HG03108 (cell line): ENCODE measurements around the gene CSRP1.

ENCODE experiments used
- ATAC-seq: cut with Tn5 transposase; IDR thresholded peaks from one replicate; pipeline ENCODE4 v1.9.1; 2021; ENCODE audit warnings: moderate library complexity; ENCODE audit not compliant: unreplicated experiment

CSRP1 gene

DNA sequence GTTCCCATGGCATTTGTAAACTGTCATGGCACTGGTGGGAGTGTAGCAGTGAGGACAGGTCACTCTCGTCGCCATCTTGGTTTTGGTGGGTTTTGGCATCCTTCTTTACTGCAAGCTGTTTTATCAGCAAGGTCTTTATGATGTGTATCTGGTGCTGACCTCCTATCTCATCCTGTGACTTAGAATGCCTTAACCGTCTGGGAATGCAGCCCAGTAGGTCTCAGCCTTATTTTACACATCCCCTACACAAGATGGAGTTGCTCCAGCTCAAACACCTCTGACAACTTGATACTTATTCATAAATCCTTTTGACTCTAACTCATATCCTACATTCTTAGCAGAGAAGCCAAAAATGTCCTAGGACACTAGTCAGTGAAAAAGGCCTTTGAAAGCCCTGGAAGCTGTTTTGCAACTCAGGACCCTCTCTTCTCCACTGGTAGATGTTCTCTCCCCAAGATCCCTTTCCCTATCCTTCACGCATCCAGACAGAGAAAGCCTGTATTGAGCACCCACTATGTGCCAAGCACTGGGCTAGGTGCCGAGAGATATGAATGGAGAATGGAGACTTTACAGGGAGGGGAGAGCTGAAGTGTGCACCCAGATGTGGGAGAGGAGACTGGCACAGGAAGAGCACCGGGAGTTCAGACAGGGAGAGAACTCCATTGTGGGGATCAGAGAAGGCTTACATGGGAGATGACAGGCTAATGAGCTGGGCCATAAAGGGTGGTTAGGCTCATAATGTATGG is 6.7 kb upstream of the CSRP1 start:
- no peak for ATAC-seq

- ATAC-seq: peak; percentile 36
Observed at GRCh38 chr1:201511941-201512539, 5.1 kb upstream of the CSRP1 start.

GRCh38 chr1:201511396-201511940 is 4.5 kb upstream of the CSRP1 start:
- no peak for ATAC-seq

GRCh38 chr1:201510734-201511133 is 3.8 kb upstream of the CSRP1 start:
- no peak for ATAC-seq

DNA sequence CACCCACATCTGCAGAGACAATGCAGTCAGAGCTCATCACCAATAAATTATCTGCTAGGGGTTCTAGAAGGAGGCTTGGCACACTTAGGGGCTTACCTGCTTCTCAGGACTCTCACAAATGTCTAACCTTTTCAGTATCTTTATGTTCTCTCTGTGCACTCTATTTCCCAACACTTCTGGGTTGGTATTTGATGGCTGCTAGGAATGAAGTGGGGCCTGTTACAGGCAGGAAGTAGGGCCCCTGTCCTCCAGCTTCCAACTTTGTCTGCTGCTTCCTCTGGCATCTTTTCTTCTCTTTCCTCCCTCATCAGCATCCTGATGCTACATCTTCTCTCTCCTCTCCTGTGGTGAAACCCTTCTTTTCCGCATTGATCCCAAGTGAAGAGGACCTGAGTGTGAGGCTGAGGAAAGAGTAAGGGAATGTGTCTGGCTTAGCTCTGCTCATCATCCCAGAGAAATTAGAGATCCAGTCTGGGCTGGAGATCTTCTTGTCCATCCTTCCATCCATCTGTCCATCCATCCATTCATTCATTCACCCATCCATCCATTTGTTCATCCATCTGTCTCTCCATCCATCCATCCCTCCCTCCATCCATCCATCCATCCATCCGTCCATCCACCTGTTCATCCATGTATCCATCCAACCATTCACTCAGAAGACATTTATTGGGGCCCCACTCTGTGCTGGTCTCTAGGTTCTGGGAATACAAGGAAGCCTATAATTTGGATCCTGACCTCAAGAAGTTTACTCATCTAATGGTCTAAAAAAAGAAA is 2.9 kb upstream of the CSRP1 start:
- no peak for ATAC-seq

- no peak for ATAC-seq
Observed at GRCh38 chr1:201508809-201509208, 1.9 kb upstream of the CSRP1 start.

- no peak for ATAC-seq
Observed at GRCh38 chr1:201507360-201507675, 395 bp upstream of the CSRP1 start.

GRCh38 chr1:201506092-201506491 is 831 bp downstream of the CSRP1 start:
- ATAC-seq: no peak

DNA sequence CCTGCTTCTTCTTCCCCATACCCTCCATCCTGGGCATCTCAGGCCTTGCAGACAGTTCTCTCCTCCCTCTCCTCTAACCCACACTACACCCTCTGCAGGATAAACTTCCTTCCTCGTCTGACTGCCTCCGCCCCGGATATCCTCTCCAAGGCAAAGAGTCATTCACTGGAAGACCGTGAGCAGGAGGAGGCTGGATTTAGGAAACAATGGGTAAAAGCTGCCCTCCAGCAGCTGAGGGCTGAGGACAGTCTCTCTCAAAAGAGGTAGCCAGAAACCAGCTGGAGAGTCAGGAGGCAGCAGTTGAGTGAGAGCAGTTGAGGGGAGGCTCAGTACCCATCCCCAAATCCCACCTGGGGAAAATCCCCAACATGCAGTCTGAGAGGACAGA is 1.4 kb downstream of the CSRP1 start:
- no peak for ATAC-seq

- no peak for ATAC-seq
Observed at GRCh38 chr1:201504799-201505502, 2.0 kb downstream of the CSRP1 start.

GRCh38 chr1:201504179-201504631 is 2.7 kb downstream of the CSRP1 start:
- ATAC-seq: no peak

- ATAC-seq: no peak
Observed at GRCh38 chr1:201503397-201504176, 3.3 kb downstream of the CSRP1 start.

- ATAC-seq: no peak
Observed at GRCh38 chr1:201502511-201502857, 4.4 kb downstream of the CSRP1 start.

- no peak for ATAC-seq
Observed at GRCh38 chr1:201501812-201502510, 5.0 kb downstream of the CSRP1 start.

DNA sequence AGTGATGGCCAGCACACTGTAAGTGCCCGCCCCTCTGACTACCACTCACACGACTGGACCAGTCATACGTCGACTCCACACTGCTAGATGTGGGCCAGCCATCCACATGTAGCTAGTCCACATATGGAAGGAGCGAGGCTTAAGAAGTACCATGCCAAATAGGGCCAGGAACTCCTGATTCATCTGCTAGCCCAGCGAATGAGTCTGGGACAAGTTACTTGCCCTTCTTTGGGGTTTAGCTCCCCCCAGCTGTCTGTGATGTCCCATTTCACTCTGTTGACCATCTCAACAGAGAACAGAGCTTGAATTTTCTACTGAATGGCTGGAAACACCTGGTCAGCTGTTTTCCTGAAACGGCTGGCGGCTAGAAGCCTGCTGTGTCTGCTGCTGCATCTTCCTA is 5.8 kb downstream of the CSRP1 start:
- ATAC-seq: no peak

DNA sequence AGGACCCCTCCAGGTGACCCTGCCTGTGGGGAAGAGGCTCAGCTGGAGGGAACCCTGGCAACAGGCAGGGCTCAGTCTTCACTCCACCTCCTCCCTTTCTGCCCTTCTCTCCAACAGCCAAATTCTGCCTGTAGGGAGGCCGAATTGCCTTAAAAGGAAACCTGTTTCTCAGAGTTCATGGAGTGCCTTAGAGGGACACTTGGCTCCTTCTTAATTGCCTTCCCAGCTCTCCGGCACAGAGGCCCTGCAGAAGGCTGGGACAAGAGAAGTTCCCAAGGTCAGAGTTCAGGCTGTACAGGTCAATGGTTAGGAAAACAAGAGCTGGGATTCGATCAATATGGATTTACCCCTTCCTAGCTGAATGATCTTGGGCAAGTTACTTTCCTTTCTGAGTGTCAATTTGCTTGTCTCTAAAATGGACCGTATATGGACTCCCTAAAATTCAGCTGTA is 6.2 kb downstream of the CSRP1 start:
- ATAC-seq: no peak

- ATAC-seq: no peak
Observed at GRCh38 chr1:201499795-201500669, 6.9 kb downstream of the CSRP1 start.

- ATAC-seq: no peak
Observed at GRCh38 chr1:201499191-201499590, 7.7 kb downstream of the CSRP1 start.

DNA sequence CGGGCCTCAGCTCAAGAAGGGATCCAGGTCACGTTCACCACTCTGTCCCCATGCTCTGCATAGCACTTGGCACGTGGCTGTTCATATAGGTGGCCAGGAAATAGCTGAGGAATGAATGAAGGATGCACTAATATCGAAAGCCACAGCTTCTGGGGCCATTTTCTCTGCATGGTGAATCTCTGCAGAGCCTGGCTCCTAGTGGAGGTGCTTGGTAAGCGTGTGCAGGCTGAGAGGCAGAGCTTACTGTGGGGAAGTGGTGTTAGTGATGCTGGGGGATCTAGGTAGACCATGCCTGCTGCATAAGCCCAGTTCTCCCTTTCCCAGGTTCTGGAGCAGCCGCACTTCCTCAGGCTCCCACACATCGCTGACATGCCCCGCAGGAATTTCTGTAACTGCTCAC is 8.3 kb downstream of the CSRP1 start:
- no peak for ATAC-seq
